ENCODE measurements around the gene CADPS. TPM values are rescaled to one million over a fixed set of nuclear protein-coding genes. Genes with fewer than 3 reads are reported as not detected.

The CADPS gene
- total RNA-seq, 2 donors from 2014 or later: 11.7 to 20.8 TPM

DNA sequence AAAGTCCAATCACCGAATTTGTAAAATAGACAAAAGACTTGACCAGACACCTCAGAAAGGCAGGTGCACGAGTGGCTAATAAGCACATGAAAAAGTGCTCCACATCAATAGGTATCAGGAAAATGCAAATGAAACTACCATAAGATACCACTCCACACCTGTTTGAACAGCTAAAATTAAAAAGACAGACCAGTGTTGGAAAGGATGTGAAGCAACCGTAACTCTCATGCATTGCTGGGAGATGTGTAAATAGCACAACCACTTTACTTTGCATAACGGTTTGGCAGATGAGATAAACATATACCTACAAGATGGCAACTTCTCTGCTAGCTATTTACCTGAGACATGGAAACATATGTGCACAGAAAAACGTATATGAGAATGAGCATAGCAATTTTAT is 56.9 kb downstream of the CADPS start:
- no peaks in the 10 kb centered on the region for H3K9me3 ChIP-seq (ENCODE audit: control insufficient read depth, low read length)
- TF ChIP-seq CTCF (conservative IDR thresholded peaks at IDR 0.05): no peak
- no peak overlapping the region for H3K27ac Mint-ChIP-seq
- H3K9me3 Mint-ChIP-seq: no peaks in the 10 kb centered on the region
- H3K36me3 Mint-ChIP-seq (ENCODE audit: low read depth): no peaks in the 10 kb centered on the region
- H3K27me3 ChIP-seq (ENCODE audit: control insufficient read depth, insufficient read depth, low read length, poor library complexity, severe bottlenecking): no peaks in the 10 kb centered on the region
- H3K27ac ChIP-seq (ENCODE audit: low read depth, low read length): no peak overlapping the region
- no peak overlapping the region for H3K4me3 Mint-ChIP-seq
- H3K4me1 Mint-ChIP-seq: peaks cover 40% of the 10 kb centered on the region
- no peaks in the 10 kb centered on the region for H3K36me3 ChIP-seq (ENCODE audit: control insufficient read depth, insufficient read depth, low read length)
- peaks cover 22% of the 10 kb centered on the region for H3K4me1 ChIP-seq (ENCODE audit: control insufficient read depth, insufficient read depth, low read length)
- no peak overlapping the region for H3K9ac ChIP-seq (ENCODE audit: extremely low read depth, low read length, poor library complexity, severe bottlenecking)
- H3K27me3 Mint-ChIP-seq (ENCODE audit: insufficient read depth): no peaks in the 10 kb centered on the region
- WGBS, 2 experiments (ENCODE audit: insufficient coverage in 1 of 2, insufficient read length in 1 of 2): 90 to 100% methylated on average over 3 to 5 of the region's 5 CpGs
- DNase-seq: no peak
- H3K4me3 ChIP-seq (ENCODE audit: low read length): no peak overlapping the region

GRCh38 chr3:62817678-62818077 is 57.5 kb downstream of the CADPS start:
- no peaks in the 10 kb centered on the region for H3K36me3 Mint-ChIP-seq (ENCODE audit: low read depth)
- H3K27ac Mint-ChIP-seq: no peak overlapping the region
- 100% methylated on average over 1 to 2 of the region's 2 CpGs for WGBS, 2 experiments (ENCODE audit: insufficient coverage in 1 of 2, insufficient read length in 1 of 2)

GRCh38 chr3:62815981-62816380 is 59.2 kb downstream of the CADPS start:
- Mint-ChIP-seq H3K27ac (peak overlapping the region; percentile 83), H3K9me3 (no peaks in the 10 kb centered on the region), H3K36me3 (ENCODE audit: low read depth) (no peaks in the 10 kb centered on the region), H3K27me3 (ENCODE audit: insufficient read depth) (no peaks in the 10 kb centered on the region), H3K4me1 (peaks cover 46% of the 10 kb centered on the region), H3K4me3 (no peak overlapping the region)
- no peak for TF ChIP-seq CTCF (conservative IDR thresholded peaks at IDR 0.05)
- Histone ChIP-seq H3K4me1 (ENCODE audit: control insufficient read depth, insufficient read depth, low read length) (peaks cover 17% of the 10 kb centered on the region), H3K36me3 (ENCODE audit: control insufficient read depth, insufficient read depth, low read length) (no peaks in the 10 kb centered on the region), H3K4me3 (ENCODE audit: low read length) (peak overlapping the region; percentile 41), H3K9me3 (ENCODE audit: control insufficient read depth, low read length) (no peaks in the 10 kb centered on the region), H3K27ac (ENCODE audit: low read depth, low read length) (no peak overlapping the region), H3K9ac (ENCODE audit: extremely low read depth, low read length, poor library complexity, severe bottlenecking) (peak overlapping the region; percentile 30), H3K27me3 (ENCODE audit: control insufficient read depth, insufficient read depth, low read length, poor library complexity, severe bottlenecking) (no peaks in the 10 kb centered on the region)
- DNase-seq: no peak

More at GRCh38 chr3:62817678-62818077, 57.5 kb downstream of the CADPS start:
- no peak overlapping the region for H3K27ac ChIP-seq (ENCODE audit: low read depth, low read length)
- peaks cover 40% of the 10 kb centered on the region for H3K4me1 Mint-ChIP-seq
- no peak for TF ChIP-seq CTCF (conservative IDR thresholded peaks at IDR 0.05)
- no peak for DNase-seq
- no peaks in the 10 kb centered on the region for H3K9me3 ChIP-seq (ENCODE audit: control insufficient read depth, low read length)
- no peaks in the 10 kb centered on the region for H3K9me3 Mint-ChIP-seq
- H3K4me3 Mint-ChIP-seq: no peak overlapping the region
- H3K4me3 ChIP-seq (ENCODE audit: low read length): no peak overlapping the region
- H3K9ac ChIP-seq (ENCODE audit: extremely low read depth, low read length, poor library complexity, severe bottlenecking): no peak overlapping the region
- no peaks in the 10 kb centered on the region for H3K36me3 ChIP-seq (ENCODE audit: control insufficient read depth, insufficient read depth, low read length)
- no peaks in the 10 kb centered on the region for H3K27me3 Mint-ChIP-seq (ENCODE audit: insufficient read depth)
- H3K4me1 ChIP-seq (ENCODE audit: control insufficient read depth, insufficient read depth, low read length): peaks cover 22% of the 10 kb centered on the region
- H3K27me3 ChIP-seq (ENCODE audit: control insufficient read depth, insufficient read depth, low read length, poor library complexity, severe bottlenecking): no peaks in the 10 kb centered on the region

Measured in endodermal cell (in vitro differentiated cells).